Neural cell (in vitro differentiated cells): Measurements from ENCODE around the gene ODF2L. TPM values are rescaled to one million over a fixed set of nuclear protein-coding genes. Genes with fewer than 3 reads are reported as not detected.

ENCODE experiments used
- H2AFZ ChIP-seq: fragments of 200-600, 300-800 bp; sonication (generic), shearing (Covaris generic); 2 replicates; pipeline ENCODE4 v1.6.0; 2014; ENCODE audit warnings: low read depth, mild to moderate bottlenecking, antibody characterized with exemption, low read length, moderate library complexity
- H3F3A ChIP-seq: fragments of 200-600 bp; shearing (Covaris generic); 2 replicates; pipeline ENCODE4 v1.6.1; 2016; ENCODE audit warnings: mild to moderate bottlenecking, moderate library complexity, mixed read lengths, antibody characterized with exemption, low read length; ENCODE audit not compliant: insufficient read depth, poor library complexity, severe bottlenecking
- H3K27ac ChIP-seq: fragments of 200-600, 300-800 bp; sonication (generic), shearing (Covaris generic); 2 replicates; pipeline ENCODE4 v1.5.1; 2014; ENCODE audit warnings: mild to moderate bottlenecking, low read length, moderate library complexity
- H3K27me3 ChIP-seq: fragments of 300-800, 200-600 bp; sonication (generic), shearing (Covaris generic); 2 replicates; pipeline ENCODE4 v1.6.0; 2014; ENCODE audit warnings: mild to moderate bottlenecking, low read depth, low read length, moderate library complexity; ENCODE audit not compliant: insufficient read depth
- H3K36me3 ChIP-seq: fragments of 300-800, 200-600 bp; sonication (generic), shearing (Covaris generic); 2 replicates; pipeline ENCODE4 v1.5.1; 2014; ENCODE audit warnings: mild to moderate bottlenecking, antibody characterized with exemption, low read length, moderate library complexity; ENCODE audit not compliant: insufficient read depth
- H3K4me2 ChIP-seq: fragments of 300-800, 200-600 bp; sonication (generic), shearing (Covaris generic); 2 replicates; pipeline ENCODE4 v1.6.0; 2014; ENCODE audit warnings: mild to moderate bottlenecking, low read length
- H3K4me3 ChIP-seq: fragments of 300-800, 200-600 bp; sonication (generic), shearing (Covaris generic); 2 replicates; pipeline ENCODE4 v1.5.1; 2014; ENCODE audit warnings: mild to moderate bottlenecking, low read length, moderate library complexity
- H3K79me2 ChIP-seq: fragments of 200-600 bp; shearing (Covaris generic); replicated peaks from 2 replicates; pipeline ENCODE4 v1.6.0; 2014; ENCODE audit warnings: mild to moderate bottlenecking, low read length, moderate library complexity; ENCODE audit not compliant: insufficient read depth
- H3K9ac ChIP-seq: fragments of 300-800, 200-600 bp; sonication (generic), shearing (Covaris generic); 2 replicates; pipeline ENCODE4 v1.6.1; 2016; ENCODE audit warnings: mild to moderate bottlenecking, low read length, mixed read lengths
- H3K9me2 ChIP-seq: fragments of 200-600 bp; shearing (Covaris generic); 2 replicates; pipeline ENCODE4 v1.6.1; 2016; ENCODE audit warnings: mild to moderate bottlenecking, low read length, mixed read lengths; ENCODE audit not compliant: insufficient read depth
- H3K9me3 ChIP-seq: fragments of 200-600, 300-800 bp; sonication (generic), shearing (Covaris generic); 2 replicates; pipeline ENCODE4 v1.6.1; 2016; ENCODE audit warnings: mild to moderate bottlenecking, mixed run types, low read length, moderate library complexity, mixed read lengths
- H4K20me1 ChIP-seq: fragments of 200-600 bp; shearing (Covaris generic); 2 replicates; pipeline ENCODE4 v1.6.1; 2016; ENCODE audit warnings: mild to moderate bottlenecking, mixed run types; ENCODE audit not compliant: insufficient read depth
- CTCF ChIP-seq: fragments of 450-650 bp; IDR thresholded peaks from 2 replicates; pipeline ENCODE4 v1.5.1; 2014; ENCODE audit warnings: antibody characterized with exemption, mild to moderate bottlenecking, moderate library complexity; ENCODE audit not compliant: poor library complexity, severe bottlenecking
- EP300 ChIP-seq: fragments of 450-650 bp; conservative IDR thresholded peaks from 2 replicates; pipeline ENCODE4 v1.6.1; 2014; ENCODE audit warnings: antibody characterized with exemption, mild to moderate bottlenecking, moderate library complexity; ENCODE audit not compliant: poor library complexity, severe bottlenecking
- EZH2 ChIP-seq: fragments of 200-600, 300-800 bp; shearing (Covaris generic), sonication (generic); IDR thresholded peaks from 2 replicates; pipeline ENCODE4 v1.6.1; 2014; ENCODE audit warnings: antibody characterized with exemption, low read length, borderline replicate concordance, mild to moderate bottlenecking; ENCODE audit not compliant: insufficient read depth, poor library complexity, severe bottlenecking
- MXI1 ChIP-seq: fragments of 450-650 bp; conservative IDR thresholded peaks from 2 replicates; pipeline ENCODE4 v1.6.1; 2014; ENCODE audit warnings: antibody characterized with exemption, mild to moderate bottlenecking; ENCODE audit not compliant: poor library complexity, severe bottlenecking
- POLR2AphosphoS5 ChIP-seq: IDR thresholded peaks from 2 replicates; pipeline ENCODE4 v1.6.1; 2012
- RAD21 ChIP-seq: fragments of 450-650 bp; conservative IDR thresholded peaks from 2 replicates; pipeline ENCODE4 v1.6.1; 2014; ENCODE audit warnings: antibody characterized with exemption, mild to moderate bottlenecking, moderate library complexity
- REST ChIP-seq: IDR thresholded peaks from 2 replicates; pipeline ENCODE4 v1.6.1; 2012; ENCODE audit warnings: borderline replicate concordance
- SMC3 ChIP-seq: fragments of 450-650 bp; conservative IDR thresholded peaks from 2 replicates; pipeline ENCODE4 v1.6.1; 2014; ENCODE audit warnings: antibody characterized with exemption, mild to moderate bottlenecking, moderate library complexity; ENCODE audit not compliant: poor library complexity
- TAF1 ChIP-seq: IDR thresholded peaks from 2 replicates; pipeline ENCODE4 v1.6.1; 2012; ENCODE audit warnings: low read depth
- polyA plus RNA-seq: library from polyadenylated mRNA; depleted of rRNA; stranded (reverse); fragments of >200 nt; gene quantifications from 2 replicates; pipeline ENCODE4 v1.2.3, GENCODE V29; 2014

Gene ODF2L
- polyA plus RNA-seq, 1 donor from 2014 or later = 138 TPM

GRCh38 chr1:86377341-86377740 is 18.8 kb downstream of the ODF2L start:
- Histone ChIP-seq H3K9me2 (no peaks in the 10 kb centered on the region), H3K9ac (no peak overlapping the region)

GRCh38 chr1:86375688-86376087 is 20.4 kb downstream of the ODF2L start:
- Histone ChIP-seq H3K4me2 (no peak overlapping the region), H3K27me3 (no peaks in the 10 kb centered on the region), H3F3A (peaks cover 2% of the 10 kb centered on the region), H3K9ac (no peak overlapping the region), H3K36me3 (peaks cover 20% of the 10 kb centered on the region), H3K9me2 (no peaks in the 10 kb centered on the region), H3K79me2 (no peaks in the 10 kb centered on the region), H2AFZ (no peak overlapping the region), H4K20me1 (no peaks in the 10 kb centered on the region), H3K9me3 (no peaks in the 10 kb centered on the region), H3K4me3 (no peak overlapping the region), H3K27ac (no peak overlapping the region)
- TF ChIP-seq RAD21 (no peak), CTCF (no peak), EP300 (no peak), TAF1 (no peak), SMC3 (no peak), REST (no peak), POLR2AphosphoS5 (no peak), MXI1 (no peak)

More at GRCh38 chr1:86377341-86377740, 18.8 kb downstream of the ODF2L start:
- TF ChIP-seq MXI1 (no peak), REST (no peak), RAD21 (no peak), CTCF (no peak), EP300 (no peak), EZH2 (no peak), POLR2AphosphoS5 (no peak)
- Histone ChIP-seq H4K20me1 (no peaks in the 10 kb centered on the region), H3K27me3 (no peaks in the 10 kb centered on the region), H3K4me3 (no peak overlapping the region), H3K79me2 (no peaks in the 10 kb centered on the region), H3K27ac (no peak overlapping the region), H3K9me3 (no peaks in the 10 kb centered on the region), H3K4me2 (no peak overlapping the region), H2AFZ (no peak overlapping the region), H3K36me3 (peaks cover 19% of the 10 kb centered on the region), H3F3A (peaks cover 2% of the 10 kb centered on the region)
